NCI-H2196 (cell line): ENCODE measurements around the gene RALGAPA2.

Experiments used
- DNase-seq: peaks from one replicate; lab custom pipeline; 2025; ENCODE audit not compliant: unreplicated experiment; lab: John Stamatoyannopoulos, UW

RALGAPA2 gene

DNA sequence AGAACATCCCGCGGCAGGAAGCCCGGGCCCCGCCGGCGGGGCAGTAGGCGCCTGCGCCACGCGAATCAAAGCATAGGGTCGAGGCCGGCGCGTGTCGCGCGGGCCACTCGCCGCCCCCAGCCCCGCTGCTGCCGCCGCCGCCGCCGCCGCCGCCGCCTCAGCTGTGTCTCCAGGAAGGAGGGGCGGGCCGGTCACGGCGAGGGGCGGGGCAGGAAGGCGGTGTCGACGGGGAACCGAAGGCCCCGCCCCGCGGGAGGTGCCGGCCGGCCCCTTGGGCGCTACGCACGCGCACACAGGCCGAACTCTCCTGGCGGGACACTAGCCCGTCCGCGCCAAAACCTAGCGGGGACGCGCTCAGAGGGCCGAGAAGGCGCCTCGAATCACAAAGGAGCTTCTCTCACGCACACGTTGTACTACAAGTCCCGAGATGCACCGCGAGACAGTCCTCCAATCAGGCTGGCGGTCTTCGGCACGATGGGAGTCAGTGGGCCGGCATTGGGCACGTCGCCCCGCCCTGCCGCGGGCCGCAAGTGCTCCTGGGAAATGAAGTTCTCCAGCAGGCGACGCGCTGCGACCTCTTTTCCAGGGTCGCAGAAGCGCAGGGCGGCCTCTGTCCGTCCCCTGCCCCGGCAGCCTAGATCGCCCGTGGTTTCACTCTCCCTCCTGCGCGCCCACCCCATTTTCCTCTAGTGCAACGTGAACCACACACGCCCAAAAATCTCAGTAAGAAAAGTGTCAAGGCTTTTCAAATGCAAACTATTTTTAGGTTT lies at the start of gene RALGAPA2:
Gene RALGAPA2, minus strand, starts transcription at position 171 of the 770 bp plus-strand sequence. Its CDS starts 164 bp downstream, at position 7.
- peak; percentile 98 for DNase-seq

DNA sequence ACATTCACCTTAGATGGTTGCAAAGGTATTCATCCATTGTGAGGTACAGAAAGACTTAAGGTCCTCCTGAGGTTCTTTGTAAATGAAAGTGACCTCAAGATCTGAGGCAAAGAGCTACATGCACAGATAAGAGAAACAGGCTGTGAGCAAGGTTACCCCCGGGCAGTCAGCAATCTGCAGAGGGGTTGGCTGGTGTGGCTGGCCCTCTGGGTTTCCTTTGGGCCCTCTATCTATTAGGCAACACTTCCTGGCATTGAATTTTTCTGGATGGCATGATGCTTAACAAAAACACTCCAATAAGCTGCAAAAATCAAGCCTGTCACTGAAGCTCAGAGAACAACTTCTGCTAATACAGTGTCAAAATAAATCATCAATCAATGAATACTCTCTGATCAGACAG lies 48.9 kb upstream of the RALGAPA2 start:
- DNase-seq = no peak

DNA sequence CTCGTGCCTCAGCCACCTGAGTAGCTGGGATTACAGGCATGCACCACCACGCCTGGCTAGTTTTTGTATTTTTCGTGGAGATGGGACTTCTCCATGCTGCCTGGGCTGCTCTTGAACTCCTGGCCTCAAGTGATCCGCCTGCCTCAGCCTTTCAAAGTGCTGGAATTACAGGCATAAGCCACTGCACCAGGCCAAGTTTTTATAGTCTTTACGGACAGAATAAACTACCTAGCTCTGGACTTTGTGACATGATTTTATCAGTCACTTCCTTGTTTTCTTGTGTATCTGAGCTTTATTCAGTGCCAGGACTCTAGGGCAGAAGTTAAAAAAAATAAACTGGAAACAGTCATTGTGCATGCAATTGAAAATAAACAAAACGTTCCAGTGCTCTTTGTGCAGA lies 46.7 kb upstream of the RALGAPA2 start:
- DNase-seq = no peak

DNA sequence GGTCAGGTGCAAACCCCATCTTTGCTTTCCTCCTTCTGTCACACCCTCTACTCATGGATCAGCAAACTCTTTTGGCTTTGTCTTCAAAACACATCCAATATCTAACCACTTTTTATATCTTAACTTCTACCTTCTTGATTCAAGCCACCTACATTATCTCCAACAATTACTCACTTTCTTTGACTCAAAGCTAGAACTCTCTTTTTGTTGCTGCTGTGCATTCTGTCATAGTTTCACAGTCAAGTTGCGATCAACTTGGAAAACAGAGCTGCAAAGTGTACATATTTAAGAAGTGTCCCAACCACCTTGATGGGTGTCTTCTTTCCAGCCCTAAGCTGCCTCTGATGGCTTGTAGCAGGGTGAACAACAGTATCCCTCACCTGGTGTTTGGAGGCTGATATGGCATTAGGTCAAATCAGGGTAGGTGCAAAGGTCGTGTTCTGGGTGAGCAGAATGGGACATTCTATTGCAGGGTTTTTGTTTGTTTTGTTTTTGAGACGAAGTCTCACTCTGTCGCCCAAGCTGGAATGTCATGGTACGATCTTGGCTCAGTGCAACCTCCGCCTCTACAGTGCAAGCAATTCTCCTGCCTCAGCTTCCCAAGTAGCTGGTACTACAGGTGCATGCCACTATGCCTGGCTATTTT lies 43.4 kb upstream of the RALGAPA2 start:
- no peak for DNase-seq

DNA sequence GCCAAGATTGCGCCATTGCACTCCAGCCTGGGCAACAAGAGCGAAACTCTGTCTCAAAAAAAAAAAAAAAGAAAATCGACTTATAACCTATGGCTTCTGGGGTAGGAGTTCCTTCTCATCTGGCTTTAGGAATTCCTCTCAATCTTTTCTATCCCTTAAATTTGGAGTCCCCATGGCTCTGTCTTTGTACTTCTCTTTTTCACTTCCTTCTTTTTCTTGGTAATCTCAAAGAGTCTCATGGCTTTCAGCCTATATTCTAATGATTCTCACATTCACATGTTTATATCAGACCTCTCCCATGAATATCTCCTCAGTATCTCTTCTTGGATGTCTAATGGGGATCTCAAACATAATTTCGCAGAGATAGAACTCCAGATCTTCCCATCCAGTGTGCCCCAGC lies 42.8 kb upstream of the RALGAPA2 start:
- no peak for DNase-seq

DNA sequence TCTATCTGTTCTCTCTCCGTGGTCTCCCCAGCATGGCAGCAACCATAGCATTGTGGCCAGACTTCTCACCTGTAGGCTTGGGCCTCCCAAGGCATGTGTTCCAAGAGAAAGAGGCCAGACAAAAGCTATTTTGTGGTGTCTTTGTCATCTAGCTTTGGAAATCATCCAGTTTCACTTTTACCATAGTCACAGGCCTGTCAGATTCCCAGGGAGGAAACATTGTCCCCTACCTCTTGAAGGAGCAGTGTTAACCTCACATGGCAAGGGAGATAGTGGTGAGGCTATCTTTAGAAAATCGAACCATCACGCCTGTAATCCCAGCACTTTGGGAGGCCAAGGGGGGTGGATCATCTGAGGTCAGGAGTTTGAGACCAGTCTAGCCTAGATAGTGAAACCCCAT lies 42.3 kb upstream of the RALGAPA2 start:
- DNase-seq = no peak

DNA sequence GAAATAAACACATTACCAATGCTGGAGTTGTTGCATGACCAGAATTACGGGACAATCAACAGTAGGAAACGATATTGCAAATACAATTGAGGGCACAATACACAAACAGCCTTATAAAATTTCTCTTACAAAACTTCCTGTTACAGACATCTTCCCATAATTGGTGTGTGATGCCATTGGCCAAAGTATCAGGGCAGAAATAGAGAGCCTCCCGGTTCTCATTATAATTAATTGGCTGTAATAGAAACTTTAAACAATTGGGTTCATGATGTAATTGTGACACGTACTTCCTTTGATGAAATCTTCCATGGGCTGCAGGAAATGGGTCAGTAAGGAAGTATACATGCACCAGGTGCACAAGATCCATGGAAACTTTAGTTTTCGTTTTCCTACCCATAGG lies 40.3 kb upstream of the RALGAPA2 start:
- DNase-seq = no peak

DNA sequence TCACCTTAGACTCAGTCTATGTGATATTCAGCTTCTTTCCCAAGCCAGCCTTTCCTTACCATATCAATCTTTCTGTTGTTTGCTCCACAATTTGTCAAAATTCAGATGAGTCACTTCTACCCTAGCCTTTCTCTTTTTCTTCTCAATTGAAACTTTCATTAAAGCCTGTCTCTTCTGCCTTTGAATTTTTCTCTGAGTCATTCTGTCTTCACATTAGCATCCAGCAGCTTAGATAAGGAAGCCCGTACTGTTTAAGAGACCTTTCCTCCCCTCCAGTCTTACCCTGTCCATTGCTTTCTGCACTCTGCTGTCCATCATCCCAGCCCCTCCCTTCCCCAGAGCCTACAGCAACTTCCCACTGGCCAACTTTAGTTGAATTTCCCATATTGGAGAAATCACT lies 34.9 kb upstream of the RALGAPA2 start:
- DNase-seq = no peak

DNA sequence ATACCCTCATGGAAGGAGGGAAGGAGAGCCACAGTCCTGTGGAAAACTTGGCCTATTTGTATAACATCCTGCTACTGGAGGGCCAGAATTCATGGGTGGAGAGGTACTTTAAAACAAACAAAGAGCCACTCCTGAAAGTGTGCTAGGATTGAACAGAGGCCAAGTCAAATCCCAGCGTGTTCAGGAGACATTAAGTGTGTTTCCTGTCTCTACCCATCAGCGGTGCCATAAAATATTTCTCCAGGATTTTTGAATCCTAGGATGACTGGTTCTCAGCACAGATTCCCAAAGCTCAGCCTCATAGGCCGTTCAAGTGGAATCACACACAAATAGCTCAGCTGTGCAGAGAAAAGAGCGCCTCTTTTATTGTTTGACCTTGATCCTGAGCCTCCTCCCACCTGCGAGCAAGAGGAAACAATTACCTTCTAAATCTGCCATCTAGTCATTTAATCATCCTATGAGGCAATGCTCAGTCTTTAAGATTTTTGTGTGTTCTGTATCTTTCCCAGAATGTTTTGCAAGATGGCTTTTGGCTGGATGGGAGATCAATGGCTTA lies 31.8 kb upstream of the RALGAPA2 start:
- DNase-seq = peak; percentile 47

DNA sequence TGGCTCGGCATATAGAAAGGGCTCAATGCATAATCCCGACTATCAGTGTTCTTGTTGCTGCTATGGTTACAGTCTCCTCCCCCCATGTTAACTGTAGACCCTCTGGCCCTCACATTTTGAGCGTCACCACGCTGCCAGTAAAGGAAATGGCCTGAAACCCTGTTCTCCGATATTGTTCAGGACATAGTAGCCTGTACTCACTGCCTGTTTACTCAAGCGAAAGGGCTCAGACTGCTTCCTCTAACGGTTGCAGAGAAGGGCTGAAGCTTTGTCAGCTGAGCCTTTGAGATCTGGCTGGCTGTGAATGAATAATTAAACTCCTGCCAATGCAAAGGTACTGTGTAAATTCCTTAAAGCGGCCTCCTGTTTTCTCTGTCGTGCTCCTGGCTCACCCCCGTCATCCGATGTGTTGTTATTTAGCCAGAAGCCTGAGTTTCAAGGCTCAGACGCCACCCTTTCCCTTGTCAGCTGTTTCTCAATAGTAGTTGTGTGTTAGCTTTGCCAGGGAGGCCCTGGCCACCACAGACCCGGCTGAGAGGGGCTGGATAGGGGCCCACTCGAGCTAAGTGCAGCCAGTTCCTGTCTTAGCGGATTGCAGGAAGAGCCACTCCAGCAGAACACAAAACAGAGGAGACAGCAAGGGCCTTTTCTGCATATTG lies 31.2 kb upstream of the RALGAPA2 start:
- peak; percentile 66 for DNase-seq

DNA sequence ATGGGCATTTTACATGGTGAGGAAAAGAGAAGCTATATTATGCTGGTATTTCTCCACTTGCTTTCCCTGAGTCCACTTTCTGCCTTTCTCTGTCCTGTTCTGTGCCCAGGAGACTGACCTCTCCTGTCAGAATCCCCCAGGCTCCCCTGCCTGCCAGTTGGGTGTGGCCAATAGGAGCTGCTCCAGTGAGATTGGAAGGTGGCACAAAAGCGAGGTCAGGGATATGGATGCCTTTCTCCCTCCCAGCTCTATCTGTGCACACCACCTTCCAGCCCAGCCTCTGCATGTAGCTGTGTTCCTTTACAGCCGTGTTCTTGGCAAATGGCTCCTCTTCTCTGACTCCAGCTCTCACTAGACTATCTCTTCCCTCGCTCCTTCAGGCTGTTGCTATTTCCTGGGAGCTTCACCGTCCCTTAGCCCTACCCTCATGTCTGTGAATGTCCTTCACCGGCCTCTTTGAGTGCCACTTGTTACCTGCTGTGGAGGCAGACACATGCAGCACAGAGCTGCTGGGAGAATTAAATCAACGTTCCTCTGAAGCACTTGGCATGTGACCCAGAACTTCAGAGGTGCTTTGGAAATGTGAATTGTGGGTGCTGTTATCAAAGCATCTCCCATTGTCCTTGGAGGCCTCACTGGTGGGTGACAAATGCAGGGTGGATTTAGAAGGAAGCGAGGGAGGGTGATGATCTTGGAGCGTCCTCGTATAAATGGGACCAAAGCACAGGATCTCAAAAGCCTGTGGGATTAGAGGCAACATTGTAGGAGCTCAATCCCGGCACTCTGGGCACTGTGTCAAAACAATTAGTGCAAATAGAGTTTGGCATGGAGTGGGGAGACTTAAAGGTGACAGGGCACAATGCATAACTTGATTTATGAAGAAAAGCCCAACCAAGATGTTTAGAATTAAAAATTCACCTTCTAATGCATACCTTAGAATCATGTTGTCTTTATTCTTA lies 28.9 kb upstream of the RALGAPA2 start:
- peak; percentile 36 for DNase-seq

DNA sequence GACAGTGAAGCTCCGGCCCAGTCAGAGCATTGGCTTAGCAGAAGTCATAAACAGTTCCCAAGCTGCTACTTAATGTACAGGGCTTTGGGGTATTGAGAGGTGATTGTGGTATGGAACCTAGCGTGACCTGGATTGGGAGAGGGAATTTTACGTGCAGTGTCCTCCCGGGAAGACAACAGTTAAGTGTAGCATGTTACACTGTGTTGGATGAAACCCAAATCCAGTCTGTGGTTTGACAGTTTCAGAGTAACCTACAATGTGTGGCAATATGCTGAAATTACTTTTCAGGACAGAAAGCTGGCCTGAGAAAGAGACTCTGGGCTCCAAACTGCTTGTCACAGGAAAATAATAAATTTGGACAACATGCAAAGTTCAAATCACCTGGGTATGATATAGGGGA lies 28.1 kb upstream of the RALGAPA2 start:
- no peak for DNase-seq

DNA sequence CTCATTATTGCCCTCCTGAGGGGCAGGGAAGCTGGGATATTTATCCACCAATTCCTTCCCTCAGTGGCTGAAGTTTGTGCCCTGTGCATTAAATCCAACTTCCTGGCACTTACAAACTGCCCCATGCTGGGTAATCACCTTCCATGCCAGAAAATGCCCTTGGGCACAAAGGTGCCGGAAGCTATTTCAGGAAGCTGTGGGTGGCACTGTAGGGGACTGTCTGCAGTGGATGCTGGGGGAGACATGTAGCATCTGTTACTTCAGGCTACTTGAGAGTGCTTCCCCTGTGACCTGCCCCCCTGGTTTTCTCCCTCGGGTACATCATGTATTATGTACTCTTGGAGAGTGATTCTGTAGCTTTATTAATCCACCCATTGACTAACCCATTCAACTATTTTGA lies 24.7 kb upstream of the RALGAPA2 start:
- DNase-seq = no peak

DNA sequence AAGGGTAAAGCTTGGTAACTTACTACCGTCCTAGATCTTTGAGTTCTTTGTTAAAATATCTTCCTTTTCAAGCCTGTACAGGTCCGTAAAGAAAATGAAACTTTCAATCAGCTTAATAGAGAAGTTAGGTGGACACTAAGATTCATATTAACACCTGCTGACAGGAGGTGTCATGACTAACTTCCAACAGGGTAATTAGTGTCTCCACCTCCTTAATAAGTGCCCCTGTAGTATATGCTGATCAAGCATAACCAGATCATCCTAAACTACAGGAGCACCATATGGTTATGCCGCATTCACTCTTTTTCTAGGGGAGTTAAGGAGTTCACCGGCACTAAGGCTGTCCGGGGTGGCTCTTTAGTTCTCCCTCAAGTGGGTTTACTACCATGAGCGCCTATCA lies 23.9 kb upstream of the RALGAPA2 start:
- DNase-seq = no peak

DNA sequence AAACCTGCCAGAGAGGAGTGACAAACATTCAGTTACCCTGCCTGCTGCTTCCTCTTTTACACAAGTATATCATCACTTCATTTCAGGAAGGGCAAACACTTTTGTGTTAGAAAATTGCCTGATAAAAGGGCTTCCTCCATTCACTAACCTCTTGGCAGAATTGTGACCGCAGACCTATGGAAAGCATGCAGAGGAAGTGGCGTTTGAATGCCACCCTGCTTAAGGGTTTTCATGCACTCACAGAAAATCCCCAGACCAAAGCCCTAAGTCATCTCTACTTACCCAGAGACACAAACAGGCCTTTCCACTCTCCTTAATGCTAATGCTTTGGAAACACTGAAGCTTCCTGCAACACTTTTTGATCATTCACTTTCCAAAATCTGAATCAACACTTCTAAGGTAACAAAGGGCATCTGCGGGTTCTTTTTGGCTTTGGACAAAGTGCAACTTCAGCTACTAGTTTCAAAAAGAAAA lies 22.1 kb upstream of the RALGAPA2 start:
- no peak for DNase-seq

DNA sequence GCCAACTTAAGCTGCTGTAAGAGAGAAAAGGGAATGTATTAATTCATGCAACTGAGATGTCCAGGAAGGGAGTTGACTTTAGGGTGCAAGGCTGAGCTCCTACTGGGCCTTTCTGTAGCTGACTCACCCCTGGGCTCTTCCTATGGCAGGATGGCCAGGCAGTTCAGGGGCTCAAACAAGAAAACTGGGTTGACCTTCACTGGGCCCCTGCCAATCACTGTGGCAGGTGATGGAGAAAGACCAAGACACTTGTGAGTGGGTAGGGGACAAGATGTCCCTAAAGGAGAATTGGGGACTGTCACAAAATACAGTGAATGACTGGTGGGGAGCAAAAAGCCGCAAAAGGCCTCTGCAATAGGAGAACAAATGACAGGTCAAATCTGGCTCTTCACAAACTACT lies 21.5 kb upstream of the RALGAPA2 start:
- no peak for DNase-seq

DNA sequence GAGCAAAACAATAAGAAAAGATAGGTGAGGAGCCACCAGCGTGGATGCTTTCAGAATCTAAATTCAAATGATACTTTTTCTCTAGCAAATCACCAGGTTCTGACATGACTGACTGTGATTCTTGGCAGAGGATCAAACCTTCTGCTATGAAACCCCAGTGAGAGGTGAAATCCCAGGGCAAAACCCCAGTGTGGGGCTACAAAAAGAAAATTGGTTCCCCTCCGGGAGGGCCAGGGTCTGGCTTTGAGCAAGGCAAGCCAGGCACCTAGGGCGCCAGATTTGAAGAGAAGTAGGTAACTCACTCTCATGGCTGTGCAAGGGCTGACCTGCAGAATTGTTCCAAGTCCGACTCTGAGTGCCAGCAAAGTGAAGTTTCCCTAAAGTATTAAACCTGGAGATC lies 20.2 kb upstream of the RALGAPA2 start:
- DNase-seq = no peak

DNA sequence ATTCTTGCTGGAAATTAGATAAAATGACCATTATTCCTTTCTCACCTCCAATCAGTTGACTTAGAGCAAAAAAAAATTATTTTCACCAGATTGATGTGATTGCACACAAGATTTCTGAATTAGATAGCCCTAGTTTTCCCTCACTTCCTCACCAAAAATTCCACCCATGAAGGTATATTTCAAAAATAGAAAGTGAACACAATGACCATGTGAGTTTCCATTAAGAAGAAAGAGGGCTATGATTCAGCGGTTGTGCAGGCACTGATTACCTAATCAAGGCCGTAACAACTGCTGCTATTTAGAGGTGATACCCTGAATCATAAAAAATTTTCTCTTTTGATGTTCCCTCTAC lies 19.5 kb upstream of the RALGAPA2 start:
- no peak for DNase-seq

DNA sequence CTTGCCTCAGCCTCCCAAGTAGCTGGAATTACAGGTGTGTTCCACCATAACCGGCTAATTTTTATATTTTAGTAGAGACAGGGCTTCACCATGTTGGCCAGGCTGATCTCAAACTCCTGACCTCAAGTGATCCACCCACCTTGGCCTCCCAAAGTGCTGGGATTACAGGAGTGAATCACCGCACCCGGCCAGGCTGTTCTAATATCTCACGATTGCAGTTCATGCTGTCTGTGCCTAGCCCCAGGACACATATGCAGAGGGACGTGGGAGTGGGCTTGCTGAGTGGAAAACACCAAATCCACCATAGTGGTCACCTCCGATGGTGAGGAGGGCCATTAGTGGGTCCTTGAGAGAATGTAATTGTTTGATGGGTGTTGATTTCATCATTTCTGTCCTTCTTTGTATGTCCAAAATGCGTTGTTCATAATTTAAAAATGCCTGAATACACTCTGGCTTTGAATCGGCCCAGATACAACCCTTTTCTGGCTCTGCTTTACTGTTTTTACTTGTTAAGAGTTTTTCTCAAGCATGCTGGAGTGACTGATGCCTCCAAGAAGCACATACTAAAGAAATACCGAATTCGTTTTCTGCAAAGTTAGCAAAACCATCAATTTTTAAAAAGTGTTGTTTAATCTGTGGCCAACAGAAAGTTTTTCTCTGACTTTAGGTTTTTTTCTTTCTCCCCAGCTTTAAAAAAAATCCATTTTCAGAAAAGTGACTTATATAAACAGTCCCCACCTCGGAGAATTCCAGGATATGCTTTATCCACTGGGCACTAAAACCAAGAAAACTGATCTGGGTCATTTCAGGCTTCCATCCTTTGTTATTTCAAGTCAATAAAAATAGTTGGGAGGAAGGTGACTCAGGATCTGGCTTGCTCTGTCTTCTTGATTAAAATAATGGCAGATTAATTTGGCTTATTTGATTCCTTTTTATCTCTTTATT lies 18.8 kb upstream of the RALGAPA2 start:
- no peak for DNase-seq

DNA sequence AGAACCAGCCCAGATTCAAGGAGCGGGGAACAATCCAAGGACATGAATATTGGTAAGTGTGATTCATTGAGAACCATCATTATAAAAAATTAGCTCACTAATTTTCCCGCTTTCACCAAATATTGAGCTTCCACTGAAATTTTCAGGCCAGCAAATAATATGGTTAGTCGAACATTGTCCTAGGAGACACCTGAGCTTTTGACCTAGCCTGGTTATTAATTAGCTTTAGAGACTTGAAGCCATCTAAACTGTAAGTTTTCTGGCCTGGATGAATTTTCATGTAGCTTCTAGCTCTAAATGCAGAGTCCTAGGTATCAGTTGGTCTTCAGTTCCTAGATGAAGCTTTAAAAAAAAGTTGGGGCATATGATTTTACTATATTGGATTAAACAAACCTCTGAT lies 17.1 kb upstream of the RALGAPA2 start:
- DNase-seq = no peak
